Endothelial cell of umbilical vein (primary cell): ENCODE results near the gene GAL3ST1. TPM values are rescaled to one million over a fixed set of nuclear protein-coding genes. Genes with fewer than 3 reads are reported as not detected.

Source experiments
- BruUV-seq: library from RNA; stranded (reverse); fragments of 400-500 nt; replicated peaks from 2 replicates; lab custom pipeline; 2021; lab: Mats Ljungman, UMichigan
- CTCF ChIA-PET: fragments of 300-600, 350-600 bp; sonication (Branson Sonifier 250); formaldehyde crosslinking; loops from one replicate; lab custom pipeline; 2021; ENCODE audit warnings: antibody characterized with exemption, inconsistent platforms; lab: Charles Lee
- POLR2A ChIA-PET: fragments of 300-600, 350-600 bp; sonication (Branson Sonifier 250); formaldehyde crosslinking; loops from one replicate; lab custom pipeline; 2021; ENCODE audit warnings: antibody characterized with exemption, inconsistent platforms; lab: Charles Lee
- DNase-seq: peaks from one replicate; pipeline ENCODE4 v3.0.0-alpha.2; 2011; ENCODE audit warnings: low read depth, low spot score
- FAIRE-seq: peaks from 2 replicates; lab custom pipeline; 2011; peaks lifted over from hg19 to GRCh38; lab: Jason Lieb, UNC
- H2AFZ ChIP-seq: 2 replicates; pipeline ENCODE4 v1.6.0; 2012; ENCODE audit warnings: low read depth, low read length, control low read depth, inconsistent platforms
- H3K27ac ChIP-seq: 2 replicates; pipeline ENCODE4 v1.5.1; 2011; ENCODE audit warnings: low read depth, mild to moderate bottlenecking, control low read depth, low read length, moderate library complexity; ENCODE audit not compliant: insufficient read depth
- H3K27me3 ChIP-seq, 2 experiments: 2 replicates each; pipeline versions ENCODE4 v1.6.0 to v1.6.1; 2011; ENCODE audit warnings: low read length in 2 of 2, mixed read lengths in 1 of 2; ENCODE audit not compliant: control insufficient read depth in 2 of 2, insufficient read depth in 2 of 2
- H3K36me3 ChIP-seq, 2 experiments: 2 replicates in 1 of 2; 3 replicates in 1 of 2; pipeline ENCODE4 v1.5.1; 2011; ENCODE audit warnings: low read length in 2 of 2, mild to moderate bottlenecking in 1 of 2, moderate library complexity in 1 of 2; ENCODE audit not compliant: control insufficient read depth in 2 of 2, insufficient read depth in 2 of 2; ENCODE audit errors: extremely low read depth in 1 of 2
- H3K4me1 ChIP-seq: 3 replicates; pipeline ENCODE4 v1.5.1; 2011; ENCODE audit warnings: mild to moderate bottlenecking, low read length; ENCODE audit not compliant: control insufficient read depth, insufficient read depth; ENCODE audit errors: extremely low read depth
- H3K4me2 ChIP-seq: 2 replicates; pipeline ENCODE4 v1.6.1; 2011; ENCODE audit warnings: low read length, control low read depth, mixed read lengths; ENCODE audit not compliant: insufficient read depth
- H3K4me3 ChIP-seq, 3 experiments: fragments of 200-600 bp in 1 of 3; sonication (generic), shearing (Covaris generic) in 1 of 3; replicated peaks in 1 of 3; 2 replicates each; pipeline ENCODE4 v1.5.1; 2011 to 2016; ENCODE audit warnings: control low read depth in 3 of 3, low read length in 3 of 3, mild to moderate bottlenecking in 2 of 3, inconsistent platforms in 1 of 3, low read depth in 1 of 3, moderate library complexity in 1 of 3; ENCODE audit not compliant: insufficient read depth in 1 of 3
- H3K79me2 ChIP-seq: 2 replicates; pipeline ENCODE4 v1.6.0; 2012; ENCODE audit warnings: low read length, inconsistent platforms; ENCODE audit not compliant: control insufficient read depth, insufficient read depth
- H3K9ac ChIP-seq: replicated peaks from 2 replicates; pipeline ENCODE3; 2011; ENCODE audit warnings: low read length, control low read depth; ENCODE audit not compliant: insufficient read depth; ENCODE audit errors: extremely low read depth
- H3K9me1 ChIP-seq: replicated peaks from 3 replicates; pipeline ENCODE4 v1.6.0; 2011; ENCODE audit warnings: mild to moderate bottlenecking, low read length; ENCODE audit not compliant: control insufficient read depth, insufficient read depth; ENCODE audit errors: extremely low read depth
- H3K9me3 ChIP-seq: replicated peaks from 2 replicates; pipeline ENCODE4 v1.5.1; 2012; ENCODE audit warnings: low read length, inconsistent platforms; ENCODE audit not compliant: control insufficient read depth, insufficient read depth
- H4K20me1 ChIP-seq: replicated peaks from 2 replicates; pipeline ENCODE3; 2011; ENCODE audit warnings: mild to moderate bottlenecking, low read length; ENCODE audit not compliant: control insufficient read depth, insufficient read depth; ENCODE audit errors: extremely low read depth
- EZH2 ChIP-seq: IDR thresholded peaks from 2 replicates; pipeline ENCODE4 v1.6.1; 2012; ENCODE audit warnings: borderline replicate concordance, low read depth, mild to moderate bottlenecking, moderate library complexity, low read length, inconsistent platforms; ENCODE audit not compliant: severe bottlenecking
- FOS ChIP-seq: IDR thresholded peaks from 2 replicates; pipeline ENCODE4 v1.6.1; 2011; ENCODE audit warnings: mild to moderate bottlenecking, low read length, moderate library complexity, borderline replicate concordance; ENCODE audit not compliant: insufficient read depth
- GATA2 ChIP-seq: IDR thresholded peaks from 2 replicates; pipeline ENCODE4 v1.7.0; 2011; ENCODE audit warnings: low read depth, mild to moderate bottlenecking, moderate library complexity, mixed read lengths, low read length; ENCODE audit not compliant: insufficient read length, insufficient read depth
- JUN ChIP-seq: IDR thresholded peaks from 2 replicates; pipeline ENCODE4 v1.6.1; 2011; ENCODE audit warnings: borderline replicate concordance, low read depth; ENCODE audit not compliant: insufficient read length, insufficient read depth
- MYC ChIP-seq: IDR thresholded peaks from one replicate; pipeline ENCODE4 v1.6.1; 2011; ENCODE audit warnings: mild to moderate bottlenecking, low read depth, low read length
- POLR2A ChIP-seq: IDR thresholded peaks from 2 replicates; pipeline ENCODE4 v1.6.1; 2012; ENCODE audit warnings: low read depth, mild to moderate bottlenecking, control low read depth, low read length
- POLR2AphosphoS5 ChIP-seq: IDR thresholded peaks from 2 replicates; pipeline ENCODE4 v1.6.1; 2012; ENCODE audit warnings: low read depth, mild to moderate bottlenecking, control low read depth, low read length, moderate library complexity; ENCODE audit not compliant: insufficient read depth
- dilution Hi-C: fragments of 300-500 bp; cut with MboI; formaldehyde crosslinking; loops from one replicate; pipeline ENCODE4 v1.15.0; 2019; ENCODE audit warnings: low sequenced_read_pairs; ENCODE audit not compliant: extremely low pct_ligation_motif_present
- intact Hi-C: fragments of 100-400 bp; cut with micrococcal nuclease; formaldehyde crosslinking; loops from one replicate; pipeline ENCODE4 v1.10.0; 2022
- polyA plus RNA-seq, 4 experiments: library from polyadenylated mRNA; depleted of rRNA in 3 of 4; stranded (reverse) in 3 of 4; unstranded in 1 of 4; fragments of >200 nt; gene quantifications; 2 replicates each; pipeline versions ENCODE4 v1.2.1 to v1.2.3, GENCODE V29; 2011 to 2012; ENCODE audit warnings: missing spikeins in 1 of 4
- total RNA-seq: library from RNA; stranded (reverse); gene quantifications from 2 replicates; pipeline ENCODE4 v1.2.3, GENCODE V29; 2021
- TF ChIP-seq, protein P1 (sequence below): IDR thresholded peaks from 2 replicates; pipeline ENCODE4 v1.6.1; 2011; ENCODE audit not compliant: insufficient read depth, insufficient read length
- TF ChIP-seq, protein P2 (sequence below), 2 donors: IDR thresholded peaks; 1 replicate in 1 of 2; 2 replicates in 1 of 2; pipeline ENCODE4 v1.5.1; 2011; ENCODE audit warnings: low read length in 2 of 2, mild to moderate bottlenecking in 2 of 2, moderate library complexity in 2 of 2, control low read depth in 1 of 2, inconsistent platforms in 1 of 2, low read depth in 1 of 2; ENCODE audit not compliant: insufficient read depth in 1 of 2; ENCODE audit errors: extremely low read depth in 1 of 2

The GAL3ST1 gene
- total and polyA plus RNA-seq, 2 donors (not counting 3 experiments of a cell fraction or from before 2014, with no cell fraction given), result not detected

DNA sequence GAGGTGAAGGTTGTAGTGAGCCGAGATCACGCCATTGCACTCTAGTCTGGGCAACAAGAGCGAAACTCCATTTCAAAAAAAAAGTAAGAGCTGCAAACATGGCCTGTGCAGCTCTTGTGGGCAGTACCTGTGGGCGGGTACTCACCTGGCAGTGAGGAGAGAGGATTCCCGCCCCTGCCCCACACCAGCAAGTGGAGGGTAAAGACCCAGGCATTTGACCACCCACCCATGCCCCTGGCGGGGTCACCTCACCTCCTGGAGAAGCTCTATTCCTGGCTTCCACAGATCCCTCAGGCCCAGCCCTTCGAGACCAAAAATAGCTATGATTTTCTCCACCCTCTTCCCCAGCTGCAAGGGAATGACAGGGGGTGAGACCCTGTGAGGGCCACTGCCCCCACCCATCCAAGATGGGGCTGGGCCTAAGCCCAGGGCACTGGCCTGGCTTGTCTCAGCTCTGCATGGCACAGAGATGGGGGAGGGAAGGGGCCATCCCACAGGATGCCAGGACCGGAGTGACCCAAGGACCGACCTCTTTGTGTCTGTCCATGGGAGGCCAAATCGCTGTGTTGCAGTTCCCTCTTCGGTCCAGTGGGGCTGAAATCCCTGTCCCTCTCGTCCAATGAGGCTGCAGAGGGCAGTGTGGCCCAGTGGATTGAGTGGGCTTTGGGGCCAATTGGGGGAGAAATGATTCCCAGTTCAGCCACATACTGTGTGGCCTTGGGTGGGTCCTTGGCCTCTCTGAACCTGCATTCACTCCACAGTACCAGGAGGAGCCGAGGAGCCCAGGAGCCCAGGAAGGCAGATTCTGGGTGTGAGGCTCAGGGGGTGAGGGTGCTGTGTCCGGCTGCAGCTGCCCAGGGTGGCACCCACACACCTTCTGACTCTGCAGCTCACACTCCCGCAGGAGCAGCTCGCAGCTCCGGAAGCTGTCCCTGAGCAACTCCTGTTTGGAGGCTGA lies 42.5 kb downstream of the GAL3ST1 start:
- Histone ChIP-seq H3K27ac (no peak overlapping the region), H3K9ac (no peak overlapping the region), H3K4me3 (no peak overlapping the region), H3K9me3 (no peaks in the 10 kb centered on the region), H3K36me3 (no peaks in the 10 kb centered on the region), H3K27me3 (no peaks in the 10 kb centered on the region), H3K79me2 (no peaks in the 10 kb centered on the region), H4K20me1 (no peaks in the 10 kb centered on the region), H2AFZ (no peak overlapping the region), H3K4me2 (no peak overlapping the region), H3K9me1 (no peaks in the 10 kb centered on the region), H3K4me1 (no peaks in the 10 kb centered on the region)
- dilution Hi-C loops, result no loop called here
- BruUV-seq, result no TSS peak
- no peak for TF ChIP-seq JUN
- TF ChIP-seq, protein P1, sequence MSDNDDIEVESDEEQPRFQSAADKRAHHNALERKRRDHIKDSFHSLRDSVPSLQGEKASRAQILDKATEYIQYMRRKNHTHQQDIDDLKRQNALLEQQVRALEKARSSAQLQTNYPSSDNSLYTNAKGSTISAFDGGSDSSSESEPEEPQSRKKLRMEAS, result no peak
- TF ChIP-seq POLR2AphosphoS5, result no peak
- no peak for TF ChIP-seq GATA2
- no peak for TF ChIP-seq MYC
- no peak for TF ChIP-seq EZH2
- no peak for TF ChIP-seq FOS
- no peak for TF ChIP-seq POLR2A
- TF ChIP-seq, protein P2, sequence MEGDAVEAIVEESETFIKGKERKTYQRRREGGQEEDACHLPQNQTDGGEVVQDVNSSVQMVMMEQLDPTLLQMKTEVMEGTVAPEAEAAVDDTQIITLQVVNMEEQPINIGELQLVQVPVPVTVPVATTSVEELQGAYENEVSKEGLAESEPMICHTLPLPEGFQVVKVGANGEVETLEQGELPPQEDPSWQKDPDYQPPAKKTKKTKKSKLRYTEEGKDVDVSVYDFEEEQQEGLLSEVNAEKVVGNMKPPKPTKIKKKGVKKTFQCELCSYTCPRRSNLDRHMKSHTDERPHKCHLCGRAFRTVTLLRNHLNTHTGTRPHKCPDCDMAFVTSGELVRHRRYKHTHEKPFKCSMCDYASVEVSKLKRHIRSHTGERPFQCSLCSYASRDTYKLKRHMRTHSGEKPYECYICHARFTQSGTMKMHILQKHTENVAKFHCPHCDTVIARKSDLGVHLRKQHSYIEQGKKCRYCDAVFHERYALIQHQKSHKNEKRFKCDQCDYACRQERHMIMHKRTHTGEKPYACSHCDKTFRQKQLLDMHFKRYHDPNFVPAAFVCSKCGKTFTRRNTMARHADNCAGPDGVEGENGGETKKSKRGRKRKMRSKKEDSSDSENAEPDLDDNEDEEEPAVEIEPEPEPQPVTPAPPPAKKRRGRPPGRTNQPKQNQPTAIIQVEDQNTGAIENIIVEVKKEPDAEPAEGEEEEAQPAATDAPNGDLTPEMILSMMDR (IDR thresholded peaks at IDR 0.05; ENCODE audit: extremely low read depth in 1 of 2, insufficient read depth in 1 of 2, low read depth in 1 of 2, low read length in 2 of 2), result no peak
- DNase-seq (no peak), FAIRE-seq (no peak)
- intact Hi-C loops, result no loop called here
- CTCF ChIA-PET, result interaction anchor here (0.5 to 0.7 kb wide), 2 partner anchors 9 to 34 kb away, joined by 3 read pairs; no protein-coding TSS in a partner anchor
- POLR2A ChIA-PET, result no interaction called here
